Vagina (tissue), 2 donors: ENCODE results near the gene USP10.
A peak's percentile ranks its signal among the peaks of the same experiment; 100 is the strongest.

Experiments used
- CTCF ChIP-seq, 3 experiments: fragments of 450-650 bp in 2 of 3; fragments of 200-600 bp in 1 of 3; sonication (generic) in 1 of 3; IDR thresholded peaks; one replicate each; pipeline ENCODE4 v1.5.1; 2017 to 2019; ENCODE audit warnings: antibody characterized with exemption in 3 of 3, mild to moderate bottlenecking in 2 of 3, moderate library complexity in 2 of 3
- POLR2A ChIP-seq, 2 donors: fragments of 450-650 bp; IDR thresholded peaks; one replicate each; pipeline ENCODE4 v1.6.1; 2017; ENCODE audit warnings: antibody characterized with exemption in 2 of 2, mild to moderate bottlenecking in 2 of 2, moderate library complexity in 2 of 2
- POLR2AphosphoS5 ChIP-seq, 2 donors: sonication (generic); formaldehyde crosslinking; IDR thresholded peaks; one replicate each; pipeline ENCODE4 v1.9.0; 2017; ENCODE audit warnings: antibody characterized with exemption in 2 of 2, mild to moderate bottlenecking in 2 of 2, low read depth in 1 of 2; ENCODE audit not compliant: insufficient read depth in 1 of 2

GRCh38 chr16:84788920-84789391 is 89.2 kb downstream of the USP10 start:
- no peak for TF ChIP-seq CTCF (IDR thresholded peaks at IDR 0.05)
- TF ChIP-seq POLR2A (IDR thresholded peaks at IDR 0.05), result no peak
- peak in 1 of 2 donors; percentile 80 for TF ChIP-seq POLR2AphosphoS5 (IDR thresholded peaks at IDR 0.05; ENCODE audit: insufficient read depth in 1 of 2, low read depth in 1 of 2)
